ENCODE measurements around the gene CACNA2D3.
A peak's percentile ranks its signal among the peaks of the same experiment; 100 is the strongest.

CACNA2D3 gene

DNA sequence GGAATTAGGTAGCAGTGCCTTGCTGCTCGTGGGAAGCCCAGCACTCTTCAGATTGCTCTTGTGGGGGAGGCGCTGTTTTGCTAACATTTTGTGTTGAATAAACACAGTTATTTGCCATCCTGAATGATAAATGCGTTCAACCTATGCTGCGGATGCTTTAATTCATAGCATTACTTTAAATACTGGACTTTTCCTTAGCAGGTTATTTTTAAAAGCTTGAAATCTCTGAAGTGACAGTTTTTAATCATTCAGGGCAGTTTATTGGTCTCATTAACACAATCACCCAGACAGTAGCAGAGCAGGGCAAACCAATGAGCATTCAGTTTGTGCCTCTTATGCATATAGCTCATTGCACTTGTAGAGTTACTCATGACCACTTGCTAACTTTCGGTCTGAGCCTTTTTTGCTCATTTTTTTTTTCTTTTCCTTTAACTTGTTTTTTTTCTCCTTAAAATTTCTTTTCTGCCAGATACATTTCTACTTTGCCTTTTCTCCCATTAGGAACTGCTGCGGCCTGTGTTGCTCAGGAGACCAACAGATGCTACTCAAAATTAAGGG lies 5.2 kb downstream of the CACNA2D3 start:
- no peak for DNase-seq

DNA sequence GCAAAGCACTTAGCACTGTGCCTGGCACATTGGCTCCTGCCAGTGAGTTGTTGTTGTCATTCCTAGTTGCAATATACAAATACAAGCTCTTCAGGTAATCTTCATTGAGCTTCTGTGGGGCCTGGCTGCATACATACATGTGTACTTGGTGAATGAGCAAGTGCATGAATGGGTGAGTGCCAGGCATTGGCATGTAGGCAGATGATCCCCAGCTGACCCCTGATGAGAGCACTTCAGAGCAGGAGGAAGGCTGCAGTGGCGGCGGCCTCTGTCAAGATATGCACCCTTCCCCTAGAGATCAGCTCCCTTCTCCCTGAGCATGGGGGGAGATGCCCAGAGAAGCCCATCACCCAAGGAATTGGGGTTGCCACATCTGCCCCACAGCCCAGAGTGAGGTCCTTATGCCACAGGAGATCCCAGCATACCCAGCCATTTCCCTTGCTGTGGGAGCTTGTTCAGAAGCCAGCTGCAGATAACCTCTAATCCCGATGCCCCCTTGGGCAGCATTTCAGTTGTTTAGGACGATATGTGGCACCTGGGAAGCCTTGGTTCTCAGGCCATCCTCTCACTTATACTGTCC lies 8.8 kb downstream of the CACNA2D3 start:
- no peak for DNase-seq

DNA sequence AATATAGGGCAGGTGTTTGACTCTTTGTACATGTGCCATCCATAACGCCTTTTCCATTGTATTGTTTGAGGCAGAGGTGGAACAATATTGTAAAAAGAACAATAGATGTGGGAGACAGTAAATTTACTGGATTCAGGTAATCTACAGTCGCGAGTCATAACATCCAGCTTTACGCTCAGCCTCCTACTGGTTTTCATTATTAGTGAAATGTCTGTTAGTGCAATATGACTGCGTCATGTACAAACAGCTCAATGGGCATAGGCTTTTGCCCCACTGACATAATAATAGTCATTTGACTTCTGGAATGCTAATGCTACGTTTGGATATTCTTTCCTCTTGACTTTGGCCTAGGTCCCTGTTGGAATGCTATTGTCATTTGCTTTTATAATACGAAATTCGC lies 9.5 kb downstream of the CACNA2D3 start:
- no peak for DNase-seq

DNA sequence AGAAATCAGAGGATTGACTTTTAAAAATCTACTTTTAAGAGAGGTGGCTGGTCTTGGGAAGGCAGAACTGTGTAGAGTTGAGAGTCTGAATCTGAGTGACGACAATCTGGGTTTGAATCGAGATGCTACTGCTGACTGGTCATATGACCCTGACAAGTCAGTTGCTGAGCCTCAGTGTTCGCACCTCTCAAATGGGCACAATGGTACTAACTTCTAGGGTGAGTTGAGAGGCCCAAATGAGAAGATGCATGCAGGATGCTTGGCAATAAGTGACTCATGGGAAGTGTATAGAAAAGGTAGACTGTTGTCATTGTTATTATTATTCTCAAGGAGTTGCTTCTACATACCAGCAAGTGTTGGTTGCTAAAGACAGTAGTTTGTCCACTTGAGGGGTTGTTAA lies 10.3 kb downstream of the CACNA2D3 start:
- no peak for DNase-seq

DNA sequence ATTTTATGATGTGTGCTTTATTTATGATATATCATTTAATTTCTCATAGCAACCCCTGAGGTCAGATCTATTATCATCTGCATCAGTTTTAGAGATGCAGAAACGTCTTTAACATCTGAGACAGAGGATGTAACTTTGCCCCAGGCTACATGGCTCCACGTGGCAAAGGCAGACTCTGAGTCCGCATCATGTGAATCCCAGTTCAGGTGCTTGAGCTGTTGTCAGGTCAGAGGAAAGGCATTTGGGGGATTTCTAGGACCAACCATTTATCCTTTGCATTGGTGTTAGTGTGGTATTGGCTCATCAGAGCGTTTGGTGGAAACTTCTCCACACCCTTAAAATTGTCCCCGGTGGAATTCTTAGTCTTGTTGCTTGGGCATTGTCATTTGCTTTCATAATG lies 10.8 kb downstream of the CACNA2D3 start:
- no peak for DNase-seq

DNA sequence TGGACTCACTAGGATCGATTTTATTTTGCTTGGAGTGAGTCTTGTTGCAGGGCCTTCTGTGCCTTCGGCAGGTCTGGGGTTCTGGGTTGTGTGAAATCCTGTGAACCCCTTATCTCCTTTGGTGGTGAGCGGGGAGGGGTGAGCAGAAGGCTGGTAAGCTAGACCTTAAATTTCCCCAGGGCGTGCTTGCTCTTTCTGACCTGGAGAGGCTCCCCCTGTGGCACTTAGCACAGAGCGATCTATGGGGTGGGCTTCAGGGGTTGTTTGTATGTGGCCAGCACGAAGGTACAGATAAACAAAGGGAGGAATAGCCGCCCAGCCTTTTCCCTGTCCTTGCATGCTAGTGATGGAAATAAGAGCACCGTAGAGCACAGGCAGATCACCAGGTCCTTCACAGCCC lies 11.8 kb downstream of the CACNA2D3 start:
- no peak for DNase-seq

DNA sequence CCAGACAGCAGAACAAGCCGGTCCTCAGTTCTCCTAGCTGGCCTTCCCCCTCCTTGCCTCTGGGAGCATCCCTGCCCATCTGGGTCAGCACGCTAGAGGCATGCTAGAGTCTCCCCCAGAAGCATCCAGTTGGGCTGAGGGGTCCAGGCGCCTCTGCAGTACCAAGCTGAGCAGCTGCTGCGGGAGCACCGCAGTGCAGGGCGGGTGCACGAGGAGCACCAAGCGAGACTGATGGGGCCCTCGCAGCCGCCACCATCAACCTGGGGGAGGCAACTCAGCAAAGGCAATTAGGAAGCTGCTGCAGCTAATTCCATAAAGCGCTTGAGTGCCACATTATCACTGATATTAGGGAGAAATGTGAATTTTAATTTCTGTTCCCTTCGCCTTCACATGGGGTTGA lies 12.4 kb downstream of the CACNA2D3 start:
- no peak for DNase-seq

DNA sequence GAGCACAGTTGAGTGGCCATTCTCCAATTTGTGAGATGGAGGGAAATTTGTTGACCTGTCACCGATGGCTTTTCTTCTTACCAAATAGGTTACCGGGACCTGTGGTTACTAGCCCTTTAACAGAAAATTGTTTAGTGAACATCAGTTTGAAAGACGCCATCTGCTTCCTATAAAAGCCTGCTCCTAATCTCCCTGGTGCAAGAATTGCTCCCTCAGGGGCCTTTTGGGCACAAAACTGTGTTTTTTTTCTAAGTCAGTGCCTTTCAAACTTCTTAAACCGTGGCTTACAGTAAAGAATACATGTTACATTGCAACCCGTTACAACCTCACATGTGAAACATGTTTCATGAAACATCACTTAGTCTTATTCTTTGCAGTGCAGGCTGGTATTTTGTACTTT lies 15.0 kb downstream of the CACNA2D3 start:
- DNase-seq, result no peak

DNA sequence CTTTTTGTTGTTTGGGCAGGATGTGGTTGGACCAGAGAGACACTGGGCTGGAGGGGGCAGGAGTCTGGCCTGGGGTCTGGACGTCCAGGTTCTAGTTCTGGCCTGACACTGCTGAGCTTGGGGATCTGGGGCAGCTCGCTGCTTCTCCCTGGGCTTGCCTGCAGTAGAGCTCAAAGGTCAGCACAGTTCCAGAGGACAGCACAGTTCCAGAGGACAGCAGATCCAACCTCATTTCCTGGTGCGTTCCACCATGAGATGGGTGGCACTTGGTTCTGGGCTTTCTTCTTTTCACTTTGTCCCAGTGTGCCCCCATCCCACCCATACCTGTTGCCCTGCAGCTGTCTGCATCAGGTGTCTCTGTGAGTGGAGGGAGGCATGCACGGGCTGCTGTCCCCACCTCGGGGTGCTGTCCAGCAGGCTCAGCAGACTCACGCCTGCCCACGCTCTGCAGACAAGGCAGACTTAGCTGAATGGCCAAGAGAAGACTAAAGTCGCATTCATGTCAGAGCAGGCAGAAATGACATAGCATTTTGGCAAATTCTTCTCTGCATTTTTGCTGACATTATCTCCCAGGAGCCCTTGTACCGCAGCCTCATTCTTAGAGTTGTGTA lies 16.7 kb downstream of the CACNA2D3 start:
- no peak for DNase-seq

DNA sequence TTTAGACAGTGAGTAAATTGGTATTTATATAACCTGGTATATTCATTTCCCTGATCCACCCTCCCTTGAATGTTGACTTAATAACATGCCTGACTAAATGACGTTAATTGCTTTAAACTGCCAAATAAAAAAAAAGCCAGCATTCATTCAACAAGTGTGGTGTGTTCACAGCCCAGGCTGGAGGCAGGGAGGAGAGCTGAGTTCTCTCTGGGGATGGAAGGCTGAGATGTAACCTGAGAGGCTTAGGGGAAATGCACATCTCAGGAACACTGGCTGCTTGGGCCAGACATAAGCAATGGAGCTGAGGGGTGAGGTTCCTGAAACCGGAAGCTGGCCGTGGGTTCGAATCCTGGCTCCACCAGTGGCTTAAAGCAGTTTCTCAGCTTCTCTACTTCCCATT lies 17.3 kb downstream of the CACNA2D3 start:
- no peak for DNase-seq

DNA sequence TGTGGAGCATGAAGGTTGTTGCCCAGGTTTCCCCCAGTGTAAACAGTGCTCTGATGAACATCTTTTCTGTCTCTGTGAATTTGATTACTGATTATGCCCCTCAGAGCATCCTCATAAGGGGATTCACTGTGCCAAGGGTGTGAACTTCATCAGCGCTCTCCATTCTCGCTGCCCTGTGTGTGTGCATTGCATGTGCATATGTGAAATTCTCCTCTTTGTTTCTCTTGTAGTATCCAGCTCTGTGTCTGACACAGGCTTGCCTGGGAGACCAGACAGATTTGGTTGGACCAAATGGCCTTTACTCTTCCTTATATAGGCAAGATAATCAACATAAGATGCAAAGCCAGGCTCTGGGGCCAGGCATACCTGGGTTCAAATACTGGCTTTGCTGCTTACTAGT lies 21.9 kb downstream of the CACNA2D3 start:
- no peak for DNase-seq

DNA sequence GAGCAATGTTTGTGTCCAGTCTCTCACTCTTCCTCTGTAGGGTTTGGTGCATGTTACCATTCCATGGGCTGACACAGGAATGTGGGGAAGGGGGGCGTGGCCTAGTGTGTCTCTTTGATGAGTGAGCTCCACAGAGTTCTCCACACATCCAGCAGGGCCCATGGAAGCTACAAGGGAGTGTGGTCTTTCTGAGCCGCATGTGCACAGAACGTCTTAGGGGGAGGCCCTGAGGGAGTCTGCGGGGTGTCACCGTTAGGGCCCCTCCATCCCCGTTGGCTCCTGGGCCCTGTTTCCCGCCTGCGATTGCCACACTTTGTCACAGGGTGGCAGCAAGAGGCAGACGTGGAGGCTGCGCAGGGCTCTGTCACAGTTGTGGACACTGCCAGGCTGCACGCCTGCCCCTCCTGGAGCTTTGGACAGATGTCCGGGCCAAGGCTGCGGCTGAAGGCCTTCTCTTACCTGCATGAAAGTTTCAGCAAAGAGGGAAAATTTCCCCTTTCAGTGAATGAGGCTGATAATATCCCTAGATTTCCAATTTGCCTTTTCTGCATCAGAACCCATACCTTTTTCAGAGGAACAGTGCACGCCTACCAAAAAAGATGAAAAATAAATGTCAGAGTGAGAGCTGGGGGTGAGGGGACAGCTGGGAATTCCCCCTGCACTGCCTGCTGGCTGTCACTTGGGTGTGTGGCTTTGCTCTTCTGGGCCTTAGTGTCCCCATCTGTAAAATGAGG lies 24.3 kb downstream of the CACNA2D3 start:
- DNase-seq, result peak; percentile 42

DNA sequence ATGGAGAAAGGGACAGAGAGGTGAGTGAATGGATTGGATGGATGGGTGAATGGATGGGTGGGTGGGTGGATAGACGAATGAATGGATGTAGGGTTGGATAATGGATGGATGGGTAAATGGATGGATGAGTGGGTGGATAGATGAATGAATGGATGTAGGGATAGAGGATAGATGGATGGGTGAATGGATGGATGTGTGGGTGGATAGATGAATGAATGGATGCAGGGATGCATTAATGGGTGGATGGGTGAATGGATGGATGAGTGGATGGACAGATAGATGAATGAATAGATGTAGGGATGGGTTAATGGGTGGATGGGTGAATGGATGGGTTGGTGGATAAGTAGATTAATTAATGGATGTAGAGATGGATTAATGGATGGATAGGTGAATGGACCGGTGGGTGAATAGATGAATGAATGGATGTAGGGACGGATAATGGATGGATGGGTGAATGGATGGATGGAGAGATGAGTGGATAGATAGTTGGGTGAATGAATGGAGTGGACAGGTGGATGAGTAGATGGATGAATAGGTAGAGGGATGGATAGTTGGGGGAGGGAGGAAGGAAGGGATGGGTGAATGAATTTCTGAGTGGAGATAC lies 28.6 kb downstream of the CACNA2D3 start:
- no peak for DNase-seq

DNA sequence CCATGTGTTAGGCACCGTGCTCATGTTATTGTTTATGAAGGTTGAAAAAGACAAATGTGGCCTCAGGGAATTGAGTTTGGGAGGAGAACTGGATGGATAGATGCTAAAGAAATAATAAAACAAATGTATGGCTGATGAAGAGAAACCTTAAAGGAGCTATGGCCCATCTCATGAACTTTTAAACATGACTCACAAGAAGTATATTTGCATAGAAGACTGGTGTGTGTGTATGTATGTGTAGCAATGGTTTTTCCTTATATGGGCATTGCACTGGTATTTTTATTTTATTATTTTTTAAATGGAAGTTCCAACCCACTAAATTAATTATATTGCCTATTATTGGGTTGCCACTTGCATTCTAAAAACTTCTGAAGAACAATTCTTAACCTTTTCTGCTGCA lies 31.1 kb downstream of the CACNA2D3 start:
- DNase-seq, result no peak

DNA sequence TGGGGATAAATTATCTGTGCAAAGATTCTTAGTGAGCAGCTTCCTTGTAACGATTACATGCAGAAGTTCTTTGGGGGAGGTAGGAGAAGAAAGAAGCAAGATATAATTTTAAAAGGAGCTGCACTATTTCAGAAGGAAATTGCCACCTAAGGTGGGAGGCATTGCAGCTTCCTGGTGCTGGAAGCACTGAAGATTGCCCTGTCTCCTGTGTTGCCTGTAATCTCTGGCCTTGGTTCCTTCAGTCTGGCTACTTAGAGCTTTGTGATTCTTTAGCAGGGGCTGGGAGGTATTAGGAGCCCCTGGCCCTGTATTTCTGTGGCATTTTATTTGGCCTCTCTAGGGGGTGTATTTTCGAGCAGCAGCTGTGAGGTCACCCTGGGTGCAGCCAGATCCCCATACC lies 35.5 kb downstream of the CACNA2D3 start:
- DNase-seq, result no peak

DNA sequence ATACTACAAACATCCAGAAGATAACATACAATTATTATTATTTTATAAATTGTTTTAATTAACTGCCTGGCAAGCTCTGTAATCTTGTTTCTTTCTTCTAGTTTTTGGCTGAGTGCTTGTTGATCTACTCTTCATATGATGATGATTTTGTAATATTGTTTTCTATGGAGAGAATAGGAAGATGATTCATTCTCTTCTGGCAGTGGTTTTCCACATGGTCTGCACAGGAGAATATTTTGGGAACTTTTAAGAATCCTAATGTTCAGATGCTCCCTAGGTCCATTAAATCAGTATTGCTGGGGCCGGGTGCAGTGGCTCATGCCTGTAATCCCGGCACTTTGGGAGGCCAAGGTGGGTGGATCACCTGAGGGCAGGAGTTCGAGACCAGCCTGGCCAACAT lies 37.6 kb downstream of the CACNA2D3 start:
- no peak for DNase-seq

DNA sequence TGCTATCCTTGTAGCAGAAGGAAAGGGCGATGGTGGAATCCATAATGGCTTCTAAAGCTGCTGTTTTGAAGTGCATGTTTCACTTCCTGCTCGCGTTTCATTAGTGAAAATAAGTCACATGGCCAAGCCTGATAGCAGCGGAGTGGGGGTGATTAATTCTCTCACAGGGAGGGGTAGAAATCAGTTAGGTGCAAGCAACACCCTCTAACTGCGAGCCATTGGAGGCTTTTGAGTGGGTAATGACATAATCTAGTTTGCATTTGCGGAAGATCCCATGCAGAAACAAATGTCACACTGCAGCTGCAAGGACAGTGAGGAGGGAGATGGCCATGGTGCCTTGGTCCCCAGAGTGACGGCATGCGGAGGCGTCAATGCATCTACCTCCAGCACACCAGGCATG lies 41.1 kb downstream of the CACNA2D3 start:
- DNase-seq, result no peak

DNA sequence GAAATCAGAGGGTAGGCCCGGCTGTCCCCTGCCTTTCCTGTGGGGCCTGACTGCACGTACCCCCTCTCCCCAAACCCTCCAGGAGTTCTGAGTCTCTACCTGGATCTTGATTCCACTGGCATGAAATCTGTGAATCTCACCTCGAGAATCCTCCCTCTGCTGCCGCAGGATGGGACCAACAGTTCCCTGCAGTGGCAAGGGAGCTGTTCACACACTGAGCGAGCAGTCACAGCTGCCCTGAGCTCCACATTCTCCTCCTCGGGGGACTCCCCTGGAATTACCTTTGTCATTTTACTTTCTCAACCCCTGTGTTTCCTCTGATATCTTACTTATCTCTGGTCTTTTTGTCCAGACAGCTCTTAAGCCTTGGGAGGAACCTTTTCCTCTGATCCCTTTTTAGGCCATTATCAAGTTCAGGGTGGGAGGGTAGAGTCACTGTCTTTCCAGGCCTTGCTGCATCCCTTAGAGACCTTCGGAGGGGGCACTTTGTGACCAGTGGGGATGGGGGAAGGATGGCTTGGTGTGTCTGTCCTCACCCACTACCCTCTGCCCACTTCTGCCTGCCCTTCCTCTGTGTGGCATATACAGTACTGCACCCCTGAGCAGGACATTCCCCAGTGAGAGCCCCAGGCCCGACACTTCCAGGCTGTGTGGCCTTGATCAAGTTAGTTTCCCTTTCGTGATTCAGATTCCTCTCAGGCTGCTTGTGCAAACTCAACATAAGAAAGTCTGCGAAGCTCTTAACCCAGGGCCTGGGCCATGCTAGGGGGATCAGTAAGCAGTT lies 42.0 kb downstream of the CACNA2D3 start:
- DNase-seq, result no peak

DNA sequence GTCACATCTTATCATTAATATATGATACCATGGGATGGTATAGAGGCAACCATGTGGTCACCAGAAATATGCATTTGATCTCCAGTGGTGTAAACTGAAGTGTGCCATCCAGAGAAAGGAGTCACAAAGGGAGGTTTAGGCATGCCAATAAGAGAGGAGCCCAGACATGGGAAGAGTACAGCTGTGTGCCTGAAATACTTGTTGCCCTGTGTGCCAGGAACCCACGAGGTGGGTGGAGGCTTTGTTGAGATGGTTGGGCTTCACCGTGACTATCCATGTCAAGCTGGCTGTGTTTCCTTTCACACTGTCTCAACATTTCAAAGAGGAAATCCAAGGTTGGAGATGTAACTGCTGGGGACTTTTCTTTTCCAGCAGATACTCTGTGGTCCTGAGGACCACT lies 43.5 kb downstream of the CACNA2D3 start:
- no peak for DNase-seq

DNA sequence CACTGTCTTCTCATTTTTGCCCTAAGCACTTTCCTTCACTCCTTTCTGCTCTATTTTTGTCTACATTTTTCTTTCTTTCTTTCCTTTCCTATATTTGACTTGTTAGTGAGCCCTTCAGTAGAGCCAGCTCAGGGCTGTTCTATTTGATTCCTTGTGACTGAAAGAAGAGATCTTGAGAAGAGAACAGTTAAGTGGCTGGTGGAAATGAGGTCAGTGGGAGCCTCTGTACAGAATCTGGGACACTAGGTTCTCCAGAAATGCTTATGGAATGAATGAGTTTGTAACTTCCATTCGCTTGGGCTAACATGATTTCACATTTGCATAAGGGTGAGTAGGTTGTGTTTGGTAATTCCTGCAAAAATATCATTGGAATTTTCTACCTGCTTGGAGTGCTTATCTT lies 45.6 kb downstream of the CACNA2D3 start:
- no peak for DNase-seq

DNA sequence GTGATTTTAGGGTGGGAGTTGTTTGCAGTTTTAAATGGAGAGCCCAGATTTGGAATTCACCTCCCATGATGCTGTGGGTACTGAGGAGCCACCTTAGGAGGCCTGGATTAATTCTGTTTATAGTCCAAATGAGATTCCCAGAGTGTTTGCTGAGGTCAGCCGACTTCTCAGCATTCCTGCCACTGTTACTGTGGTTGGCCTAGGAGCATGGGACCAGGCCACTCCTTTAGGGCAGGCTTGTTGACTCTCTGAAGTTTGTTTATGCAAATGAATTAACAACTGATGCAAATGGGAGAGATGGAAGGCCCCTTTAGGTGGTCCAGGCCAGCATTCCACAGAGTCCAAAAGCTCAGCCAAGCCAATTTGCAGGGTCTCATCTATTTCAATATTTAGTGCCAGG lies 46.1 kb downstream of the CACNA2D3 start:
- no peak for DNase-seq

DNA sequence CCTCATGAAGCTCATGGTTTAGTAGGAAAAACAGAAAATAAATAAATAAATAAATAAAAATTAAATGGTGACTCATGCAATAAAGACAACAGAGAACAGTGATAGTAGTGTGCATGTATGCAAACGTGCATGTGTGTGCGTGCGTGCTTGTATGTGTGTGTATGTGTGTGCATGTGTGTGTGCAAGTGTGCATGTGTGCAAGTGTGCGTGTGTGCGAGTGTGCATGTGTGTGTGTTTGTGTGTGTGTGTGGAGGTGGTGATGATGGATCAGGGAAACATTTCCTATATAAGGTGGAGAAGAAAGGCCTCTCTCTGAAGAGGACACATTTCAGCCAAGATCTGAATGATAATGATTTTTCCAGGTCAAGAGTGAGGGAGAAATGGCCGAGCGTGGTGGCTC lies 47.2 kb downstream of the CACNA2D3 start:
- no peak for DNase-seq

DNA sequence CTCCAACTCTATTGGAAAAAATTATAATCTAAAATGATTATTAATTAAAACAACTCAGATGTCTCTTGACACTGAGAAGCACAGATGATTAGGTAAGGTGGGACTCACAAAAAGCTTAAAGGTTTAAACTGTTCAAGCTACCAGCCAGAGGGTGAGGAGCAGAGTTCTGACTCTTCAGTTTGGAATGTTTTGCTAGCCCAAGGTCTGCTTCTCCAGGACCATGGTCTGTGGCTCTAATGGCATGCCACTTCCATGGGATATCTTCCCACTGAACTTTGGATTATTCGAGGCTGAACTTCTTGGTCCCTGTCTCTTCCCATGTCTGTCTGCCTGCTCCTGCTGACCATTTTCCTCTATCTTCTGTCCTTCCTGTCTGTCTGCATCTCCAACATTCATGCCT lies 49.2 kb downstream of the CACNA2D3 start:
- DNase-seq, result no peak

Measured in NCI-H345 (cell line).